Activated naive CD4-positive, alpha-beta T cell treated with anti-CD3 and anti-CD28 coated beads, Interleukin-2, amount 10 ng/mL, durations not matched to agents 7 days and 5 days (primary cell): ENCODE measurements around the gene ZNF668.

ENCODE experiments used
- CTCF ChIA-PET: fragments of 350-600 bp; sonication (Branson Sonifier 250); formaldehyde crosslinking; loops from one replicate; lab custom pipeline; 2021; ENCODE audit warnings: antibody characterized with exemption; lab: Charles Lee
- DNase-seq: peaks from one replicate; pipeline ENCODE4 v3.0.0-alpha.2; 2020
- H3K27ac Mint-ChIP-seq: one replicate; pipeline ENCODE4 v1.8.0; 2021; ENCODE audit warnings: mild to moderate bottlenecking, moderate library complexity, mixed read lengths
- H3K27me3 Mint-ChIP-seq: one replicate; pipeline ENCODE4 v1.8.0; 2021; ENCODE audit warnings: mild to moderate bottlenecking, mixed read lengths
- H3K36me3 Mint-ChIP-seq: one replicate; pipeline ENCODE4 v1.8.0; 2021; ENCODE audit warnings: mixed read lengths
- H3K4me1 Mint-ChIP-seq: one replicate; pipeline ENCODE4 v1.8.0; 2021; ENCODE audit warnings: mixed read lengths
- H3K4me3 Mint-ChIP-seq: one replicate; pipeline ENCODE4 v1.8.0; 2021; ENCODE audit warnings: mild to moderate bottlenecking, moderate library complexity, mixed read lengths
- H3K9me3 Mint-ChIP-seq: one replicate; pipeline ENCODE4 v1.8.0; 2021; ENCODE audit warnings: mixed read lengths

Gene ZNF668

GRCh38 chr16:31090540-31090939 lies 16.5 kb upstream of the ZNF668 start:
- Mint-ChIP-seq H3K9me3 (no peaks in the 10 kb centered on the region), H3K27ac (no peak overlapping the region), H3K4me3 (no peak overlapping the region), H3K36me3 (peaks cover 17% of the 10 kb centered on the region), H3K27me3 (no peaks in the 10 kb centered on the region), H3K4me1 (peaks cover 31% of the 10 kb centered on the region)
- CTCF ChIA-PET = no interaction called here
- no peak for DNase-seq

GRCh38 chr16:31089199-31089598 lies 15.2 kb upstream of the ZNF668 start:
- Mint-ChIP-seq H3K36me3 (peaks cover 14% of the 10 kb centered on the region), H3K4me1 (peaks cover 17% of the 10 kb centered on the region), H3K9me3 (no peaks in the 10 kb centered on the region), H3K27ac (peak overlapping the region; percentile 28), H3K27me3 (no peaks in the 10 kb centered on the region), H3K4me3 (no peak overlapping the region)
- DNase-seq = no peak
- CTCF ChIA-PET = interaction anchor here (1.1 kb wide), 1 partner anchor 53 kb away, joined by 3 read pairs; no protein-coding TSS in a partner anchor

GRCh38 chr16:31088459-31089183 lies 14.6 kb upstream of the ZNF668 start, which contains the start of gene PRSS53:
Gene PRSS53 (minus strand): TSS chr16:31088943. CDS start chr16:31088809, 134 bp downstream.
- CTCF ChIA-PET = interaction anchor here (1.1 to 1.8 kb wide), 2 partner anchors 53 to 103 kb away, joined by 3 to 4 read pairs; partner anchors contain the start of gene HSD3B7
- no peak within 1 kb of the TSS for H3K4me3 Mint-ChIP-seq
- no peaks in the 10 kb centered on the region for H3K27me3 Mint-ChIP-seq
- peaks cover 12% of the 10 kb centered on the region for H3K36me3 Mint-ChIP-seq
- peak within 1 kb of the TSS; percentile 28 for H3K27ac Mint-ChIP-seq
- H3K9me3 Mint-ChIP-seq = no peaks in the 10 kb centered on the region
- DNase-seq = no peak
- H3K4me1 Mint-ChIP-seq = peaks cover 12% of the 10 kb centered on the region

- no peak for DNase-seq
- CTCF ChIA-PET = interaction anchor here (1.8 kb wide), 1 partner anchor 102 kb away, joined by 4 read pairs; the partner anchor contains the start of gene HSD3B7
- H3K27ac Mint-ChIP-seq = no peak overlapping the region
- H3K4me1 Mint-ChIP-seq = peaks cover 6% of the 10 kb centered on the region
- H3K36me3 Mint-ChIP-seq = peaks cover 14% of the 10 kb centered on the region
- no peaks in the 10 kb centered on the region for H3K9me3 Mint-ChIP-seq
- H3K27me3 Mint-ChIP-seq = no peaks in the 10 kb centered on the region
- H3K4me3 Mint-ChIP-seq = no peak overlapping the region
Observed at GRCh38 chr16:31087971-31088370, 13.9 kb upstream of the ZNF668 start.

GRCh38 chr16:31087481-31087880 lies 13.4 kb upstream of the ZNF668 start:
- CTCF ChIA-PET = interaction anchor here (1.8 kb wide), 1 partner anchor 102 kb away, joined by 4 read pairs; the partner anchor contains the start of gene HSD3B7
- Mint-ChIP-seq H3K4me3 (no peak overlapping the region), H3K36me3 (peaks cover 15% of the 10 kb centered on the region)

GRCh38 chr16:31086629-31086906 lies 12.5 kb upstream of the ZNF668 start:
- Mint-ChIP-seq H3K4me1 (peaks cover 2% of the 10 kb centered on the region), H3K27me3 (no peaks in the 10 kb centered on the region), H3K4me3 (no peak overlapping the region), H3K27ac (no peak overlapping the region), H3K9me3 (no peaks in the 10 kb centered on the region), H3K36me3 (peaks cover 19% of the 10 kb centered on the region)
- no peak for DNase-seq
- CTCF ChIA-PET = no interaction called here

More at GRCh38 chr16:31087481-31087880, 13.4 kb upstream of the ZNF668 start:
- H3K4me1 Mint-ChIP-seq = peaks cover 1% of the 10 kb centered on the region
- DNase-seq = no peak
- H3K27me3 Mint-ChIP-seq = no peaks in the 10 kb centered on the region
- no peak overlapping the region for H3K27ac Mint-ChIP-seq
- no peaks in the 10 kb centered on the region for H3K9me3 Mint-ChIP-seq

- no peak overlapping the region for H3K27ac Mint-ChIP-seq
- H3K4me3 Mint-ChIP-seq = no peak overlapping the region
- peaks cover 2% of the 10 kb centered on the region for H3K4me1 Mint-ChIP-seq
- no peak for DNase-seq
- no peaks in the 10 kb centered on the region for H3K9me3 Mint-ChIP-seq
- CTCF ChIA-PET = interaction anchor here (0.9 kb wide), 1 partner anchor 101 kb away, joined by 3 read pairs; no protein-coding TSS in a partner anchor
- H3K36me3 Mint-ChIP-seq = peaks cover 18% of the 10 kb centered on the region
- H3K27me3 Mint-ChIP-seq = no peaks in the 10 kb centered on the region
Observed at GRCh38 chr16:31085873-31086628, 12.0 kb upstream of the ZNF668 start.

GRCh38 chr16:31085411-31085810 lies 11.4 kb upstream of the ZNF668 start:
- CTCF ChIA-PET = interaction anchor here (0.9 kb wide), 1 partner anchor 100 kb away, joined by 3 read pairs; no protein-coding TSS in a partner anchor
- Mint-ChIP-seq H3K27me3 (no peaks in the 10 kb centered on the region), H3K27ac (no peak overlapping the region), H3K9me3 (no peaks in the 10 kb centered on the region), H3K4me1 (peaks cover 5% of the 10 kb centered on the region), H3K36me3 (peaks cover 17% of the 10 kb centered on the region), H3K4me3 (no peak overlapping the region)
- DNase-seq = no peak

- Mint-ChIP-seq H3K4me3 (no peak overlapping the region), H3K27me3 (no peaks in the 10 kb centered on the region), H3K9me3 (no peaks in the 10 kb centered on the region), H3K27ac (no peak overlapping the region), H3K4me1 (peaks cover 5% of the 10 kb centered on the region), H3K36me3 (peaks cover 17% of the 10 kb centered on the region)
- no peak for DNase-seq
- CTCF ChIA-PET = no interaction called here
Observed at GRCh38 chr16:31084584-31085302, 10.7 kb upstream of the ZNF668 start.

- no peak overlapping the region for H3K27ac Mint-ChIP-seq
- peaks cover 8% of the 10 kb centered on the region for H3K4me1 Mint-ChIP-seq
- H3K9me3 Mint-ChIP-seq = no peaks in the 10 kb centered on the region
- peaks cover 20% of the 10 kb centered on the region for H3K36me3 Mint-ChIP-seq
- no peaks in the 10 kb centered on the region for H3K27me3 Mint-ChIP-seq
- DNase-seq = no peak
- CTCF ChIA-PET = no interaction called here
- H3K4me3 Mint-ChIP-seq = no peak overlapping the region
Observed at GRCh38 chr16:31083981-31084380, 9.9 kb upstream of the ZNF668 start.

- H3K9me3 Mint-ChIP-seq = no peaks in the 10 kb centered on the region
- H3K4me1 Mint-ChIP-seq = peaks cover 8% of the 10 kb centered on the region
- H3K27ac Mint-ChIP-seq = no peak overlapping the region
- DNase-seq = no peak
- CTCF ChIA-PET = no interaction called here
- H3K4me3 Mint-ChIP-seq = no peak overlapping the region
- H3K27me3 Mint-ChIP-seq = no peaks in the 10 kb centered on the region
- peaks cover 24% of the 10 kb centered on the region for H3K36me3 Mint-ChIP-seq
Observed at GRCh38 chr16:31083556-31083955, 9.5 kb upstream of the ZNF668 start.

GRCh38 chr16:31083081-31083480 lies 9.0 kb upstream of the ZNF668 start:
- DNase-seq = no peak
- Mint-ChIP-seq H3K36me3 (peaks cover 27% of the 10 kb centered on the region), H3K4me1 (peaks cover 8% of the 10 kb centered on the region), H3K4me3 (no peak overlapping the region), H3K27ac (no peak overlapping the region), H3K27me3 (no peaks in the 10 kb centered on the region), H3K9me3 (no peaks in the 10 kb centered on the region)
- CTCF ChIA-PET = no interaction called here

GRCh38 chr16:31082368-31083045 lies 8.5 kb upstream of the ZNF668 start:
- CTCF ChIA-PET = interaction anchor here (0.9 kb wide), 1 partner anchor 129 kb away, joined by 3 read pairs; no protein-coding TSS in a partner anchor
- H3K27ac Mint-ChIP-seq = peak overlapping the region; percentile 33

More at GRCh38 chr16:31082368-31083045, 8.5 kb upstream of the ZNF668 start:
- H3K27me3 Mint-ChIP-seq = no peaks in the 10 kb centered on the region
- no peak for DNase-seq
- no peaks in the 10 kb centered on the region for H3K9me3 Mint-ChIP-seq
- H3K4me3 Mint-ChIP-seq = no peak overlapping the region
- peaks cover 33% of the 10 kb centered on the region for H3K36me3 Mint-ChIP-seq
- peaks cover 11% of the 10 kb centered on the region for H3K4me1 Mint-ChIP-seq
